Neuronal stem cell (in vitro differentiated cells): Measurements from ENCODE around the gene URB2.

Source experiments
- DNase-seq: peaks from one replicate; pipeline ENCODE4 v3.0.0-alpha.2; 2013; ENCODE audit warnings: low spot score
- H2AFZ ChIP-seq: one replicate; pipeline ENCODE4 v1.6.1; 2013; ENCODE audit warnings: mild to moderate bottlenecking, low read length, inconsistent platforms
- H2AK5ac ChIP-seq: 2 replicates; pipeline ENCODE4 v1.6.1; 2013; ENCODE audit warnings: low read depth, mild to moderate bottlenecking, inconsistent platforms, low read length, moderate library complexity, mixed read lengths
- H2BK120ac ChIP-seq: 2 replicates; pipeline ENCODE4 v1.6.1; 2013; ENCODE audit warnings: low read depth, mild to moderate bottlenecking, inconsistent platforms, low read length, moderate library complexity, mixed read lengths
- H2BK12ac ChIP-seq: one replicate; pipeline ENCODE4 v1.6.1; 2013; ENCODE audit warnings: low read length, inconsistent platforms
- H2BK15ac ChIP-seq: 2 replicates; pipeline ENCODE4 v1.6.1; 2013; ENCODE audit warnings: mild to moderate bottlenecking, low read length, inconsistent platforms, mixed read lengths
- H2BK5ac ChIP-seq: one replicate; pipeline ENCODE4 v1.6.1; 2013; ENCODE audit warnings: inconsistent platforms, mild to moderate bottlenecking, low read length, moderate library complexity
- H3K14ac ChIP-seq: one replicate; pipeline ENCODE4 v1.6.1; 2013; ENCODE audit warnings: low read length, inconsistent platforms
- H3K18ac ChIP-seq: 2 replicates; pipeline ENCODE4 v1.6.1; 2013; ENCODE audit warnings: low read length, inconsistent platforms
- H3K23ac ChIP-seq: 2 replicates; pipeline ENCODE4 v1.6.1; 2013; ENCODE audit warnings: low read depth, mild to moderate bottlenecking, mixed read lengths, low read length, inconsistent platforms; ENCODE audit not compliant: poor library complexity
- H3K27ac ChIP-seq: replicated peaks from 3 replicates; pipeline ENCODE4 v1.5.1; 2013; ENCODE audit warnings: low read length, inconsistent platforms
- H3K27me3 ChIP-seq, 3 experiments: 2 replicates each; pipeline ENCODE4 v1.6.1; 2013; ENCODE audit warnings: low read length in 3 of 3, mild to moderate bottlenecking in 2 of 3, inconsistent platforms in 1 of 3, low read depth in 1 of 3, mixed read lengths in 1 of 3, moderate library complexity in 1 of 3; ENCODE audit not compliant: control insufficient read depth in 3 of 3, insufficient read depth in 3 of 3
- H3K36me3 ChIP-seq, 2 donors: replicated peaks in 1 of 2; 2 replicates each; pipeline ENCODE4 v1.6.1; 2013; ENCODE audit warnings: low read length in 2 of 2; ENCODE audit not compliant: control insufficient read depth in 2 of 2, insufficient read depth in 2 of 2
- H3K4ac ChIP-seq: 2 replicates; pipeline ENCODE4 v1.6.1; 2013; ENCODE audit warnings: inconsistent platforms, mild to moderate bottlenecking, low read length, moderate library complexity
- H3K4me1 ChIP-seq, 2 donors: 1 replicate in 1 of 2; 2 replicates in 1 of 2; pipeline ENCODE4 v1.6.1; 2013; ENCODE audit warnings: low read length in 2 of 2, low read depth in 1 of 2; ENCODE audit not compliant: control insufficient read depth in 2 of 2, insufficient read depth in 1 of 2
- H3K4me2 ChIP-seq: one replicate; pipeline ENCODE4 v1.6.1; 2013; ENCODE audit warnings: mild to moderate bottlenecking, low read length, inconsistent platforms; ENCODE audit not compliant: insufficient read depth, poor library complexity, severe bottlenecking
- H3K4me3 ChIP-seq, 2 donors: 2 replicates each; pipeline ENCODE4 v1.5.1; 2013; ENCODE audit warnings: low read length in 2 of 2, mild to moderate bottlenecking in 2 of 2, inconsistent platforms in 1 of 2, moderate library complexity in 1 of 2
- H3K79me1 ChIP-seq: one replicate; pipeline ENCODE4 v1.6.1; 2013; ENCODE audit warnings: low read depth, mild to moderate bottlenecking, inconsistent platforms, low read length, moderate library complexity
- H3K9ac ChIP-seq: one replicate; pipeline ENCODE4 v1.6.1; 2013; ENCODE audit warnings: mild to moderate bottlenecking, low read depth, low read length, inconsistent platforms; ENCODE audit not compliant: poor library complexity
- H3K9me3 ChIP-seq, 2 donors: replicated peaks in 1 of 2; 2 replicates each; pipeline versions ENCODE3 to v1.6.1; 2013; ENCODE audit warnings: low read length in 2 of 2, mild to moderate bottlenecking in 2 of 2, inconsistent platforms in 1 of 2, low read depth in 1 of 2, mixed read lengths in 1 of 2, moderate library complexity in 1 of 2; ENCODE audit not compliant: control insufficient read depth in 2 of 2, insufficient read depth in 1 of 2
- H4K8ac ChIP-seq: one replicate; pipeline ENCODE4 v1.6.1; 2013; ENCODE audit warnings: low read depth, mild to moderate bottlenecking, inconsistent platforms, low read length, moderate library complexity
- H4K91ac ChIP-seq: one replicate; pipeline ENCODE4 v1.6.1; 2013; ENCODE audit warnings: low read length, low read depth, mild to moderate bottlenecking, inconsistent platforms; ENCODE audit not compliant: poor library complexity
- WGBS, 2 donors: extraction: QIAGEN DNeasy Blood & Tissue Kit; methylation state at CpG; one replicate each; pipeline ENCODE4 v1.1.7; 2013; ENCODE audit warnings: missing lambda C conversion rate in 2 of 2, mixed read lengths in 1 of 2; ENCODE audit not compliant: insufficient read length in 2 of 2, insufficient replicate concordance in 1 of 2; ENCODE audit errors: extremely low coverage in 2 of 2; 5-methylcytosine and 5-hydroxymethylcytosine counted together

URB2 gene

GRCh38 chr1:229642970-229643369, 16.9 kb downstream of the URB2 start:
- Histone ChIP-seq H3K27me3 (no peaks in the 10 kb centered on the region), H3K27ac (no peak overlapping the region), H3K4me1 (peaks cover 0 to 6% of the 10 kb centered on the region in 2 donors), H3K79me1 (peaks cover 3% of the 10 kb centered on the region), H2AK5ac (no peak overlapping the region), H3K23ac (no peak overlapping the region), H2AFZ (no peak overlapping the region), H3K14ac (no peak overlapping the region), H3K36me3 (peaks cover 44 to 91% of the 10 kb centered on the region in 2 donors), H4K91ac (no peak overlapping the region), H2BK120ac (no peak overlapping the region), H3K9me3 (no peaks in the 10 kb centered on the region), H3K9ac (no peak overlapping the region), H2BK15ac (no peak overlapping the region), H2BK12ac (no peak overlapping the region), H2BK5ac (no peak overlapping the region), H3K18ac (no peak overlapping the region), H3K4me2 (no peak overlapping the region), H4K8ac (no peak overlapping the region), H3K4me3 (no peak overlapping the region), H3K4ac (no peak overlapping the region)
- WGBS, 2 donors = no CpG with 5 or more reads among the region's 4 CpGs
- DNase-seq = no peak

DNA sequence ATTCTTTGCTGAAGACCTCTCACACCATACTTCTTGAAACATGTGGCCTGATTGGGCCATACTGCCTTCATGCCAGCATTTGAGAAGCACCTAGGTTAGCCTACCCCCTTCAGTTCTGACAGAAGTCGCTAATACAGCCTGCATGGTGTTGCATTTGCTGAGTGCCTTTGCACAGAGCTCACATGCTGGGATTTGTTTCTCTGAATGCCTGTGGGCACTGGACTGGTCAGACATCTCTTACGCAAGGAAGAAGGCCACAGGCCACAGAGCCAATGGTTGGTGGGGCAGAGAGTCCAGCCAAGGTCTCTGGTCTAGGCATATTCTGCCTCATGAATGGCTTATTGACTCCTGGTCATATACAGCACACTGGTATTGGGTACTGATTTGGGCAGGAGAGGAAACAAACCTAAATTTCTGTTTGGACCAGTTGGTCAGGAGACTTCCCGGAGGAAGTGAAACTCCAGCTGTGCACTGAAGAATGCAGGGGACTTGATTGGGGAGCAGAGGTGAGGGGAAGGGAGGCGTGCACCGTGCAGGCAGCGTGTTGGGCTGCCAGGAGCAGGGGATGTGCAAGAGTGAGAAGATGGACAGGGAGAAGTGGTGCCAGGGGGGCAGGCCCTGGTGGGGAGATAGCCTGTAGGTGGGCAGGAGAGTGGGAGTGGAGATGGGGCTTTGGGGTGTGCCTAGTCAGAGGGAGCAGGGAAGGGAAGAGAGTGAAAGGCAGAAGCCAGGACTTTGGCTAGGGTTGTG, 18.1 kb downstream of the URB2 start:
- Histone ChIP-seq H3K9ac (no peak overlapping the region), H2BK15ac (no peak overlapping the region), H2BK120ac (no peak overlapping the region), H4K91ac (no peak overlapping the region), H3K18ac (peak overlapping the region; percentile 36), H3K14ac (no peak overlapping the region), H3K4me2 (no peak overlapping the region), H3K4me3 (no peak overlapping the region), H2BK5ac (no peak overlapping the region), H3K4me1 (peaks cover 0 to 6% of the 10 kb centered on the region in 2 donors), H2AK5ac (no peak overlapping the region), H2BK12ac (no peak overlapping the region), H3K4ac (no peak overlapping the region), H3K79me1 (peaks cover 3% of the 10 kb centered on the region), H3K27me3 (no peaks in the 10 kb centered on the region), H3K23ac (no peak overlapping the region), H3K36me3 (peaks cover 44 to 92% of the 10 kb centered on the region in 2 donors), H2AFZ (no peak overlapping the region), H3K9me3 (no peaks in the 10 kb centered on the region), H4K8ac (no peak overlapping the region), H3K27ac (no peak overlapping the region)
- DNase-seq = no peak
- WGBS, 2 donors = no CpG with 5 or more reads among the region's 6 CpGs

GRCh38 chr1:229645324-229645993, 19.4 kb downstream of the URB2 start:
- Histone ChIP-seq H2BK15ac (no peak overlapping the region), H3K4ac (no peak overlapping the region), H3K23ac (peak overlapping the region; percentile 68), H3K27me3 (no peaks in the 10 kb centered on the region), H2BK5ac (no peak overlapping the region), H3K36me3 (peaks cover 44 to 93% of the 10 kb centered on the region in 2 donors), H3K18ac (no peak overlapping the region), H3K4me1 (peaks cover 0 to 5% of the 10 kb centered on the region in 2 donors), H3K9ac (no peak overlapping the region), H2BK12ac (no peak overlapping the region), H3K4me3 (no peak overlapping the region), H2AFZ (no peak overlapping the region), H4K91ac (no peak overlapping the region), H4K8ac (no peak overlapping the region), H2BK120ac (no peak overlapping the region), H2AK5ac (no peak overlapping the region), H3K79me1 (peaks cover 3% of the 10 kb centered on the region), H3K27ac (no peak overlapping the region), H3K9me3 (no peaks in the 10 kb centered on the region), H3K4me2 (no peak overlapping the region), H3K14ac (no peak overlapping the region)
- no peak for DNase-seq
- WGBS, 2 donors = no CpG with 5 or more reads among the region's 15 CpGs

- no CpG with 5 or more reads among the region's 4 CpGs for WGBS, 2 donors
- H2AK5ac ChIP-seq = no peak overlapping the region
- no peak overlapping the region for H4K91ac ChIP-seq
- H3K4ac ChIP-seq = no peak overlapping the region
- H2BK12ac ChIP-seq = no peak overlapping the region
- no peak overlapping the region for H3K27ac ChIP-seq
- no peaks in the 10 kb centered on the region for H3K4me1 ChIP-seq
- no peak overlapping the region for H3K4me2 ChIP-seq
- DNase-seq = no peak
- no peak overlapping the region for H2BK15ac ChIP-seq
- no peak overlapping the region for H2AFZ ChIP-seq
- H3K9me3 ChIP-seq = no peaks in the 10 kb centered on the region
- H3K23ac ChIP-seq = no peak overlapping the region
- no peak overlapping the region for H3K14ac ChIP-seq
- H3K27me3 ChIP-seq = no peaks in the 10 kb centered on the region
- no peak overlapping the region for H3K18ac ChIP-seq
- H4K8ac ChIP-seq = no peak overlapping the region
- H3K4me3 ChIP-seq = no peak overlapping the region
- H3K36me3 ChIP-seq = peaks cover 46 to 97% of the 10 kb centered on the region in 2 donors
- no peak overlapping the region for H2BK120ac ChIP-seq
- no peak overlapping the region for H3K9ac ChIP-seq
- no peaks in the 10 kb centered on the region for H3K79me1 ChIP-seq
- H2BK5ac ChIP-seq = no peak overlapping the region
These were observed 22.4 kb downstream of the URB2 start for GRCh38 chr1:229648406-229648805.
